Activated CD4-positive, alpha-beta T cell treated with anti-CD3 and anti-CD28 coated beads, Interleukin-2, amount 10 ng/mL, durations not matched to agents 7 days and 5 days (primary cell): ENCODE measurements around the gene DMRT1. TPM values are rescaled to one million over a fixed set of nuclear protein-coding genes. Genes with fewer than 3 reads are reported as not detected.
A peak's percentile ranks its signal among the peaks of the same experiment; 100 is the strongest.

Experiments used
- CTCF ChIA-PET: fragments of 350-600 bp; sonication (Branson Sonifier 250); formaldehyde crosslinking; loops from one replicate; lab custom pipeline; 2021; ENCODE audit warnings: antibody characterized with exemption; lab: Charles Lee
- POLR2A ChIA-PET: fragments of 350-600 bp; sonication (Branson Sonifier 250); formaldehyde crosslinking; loops from one replicate; lab custom pipeline; 2021; ENCODE audit warnings: antibody characterized with exemption; lab: Charles Lee
- DNase-seq: peaks from one replicate; pipeline ENCODE4 v3.0.0-alpha.2; 2020
- H3K27ac Mint-ChIP-seq: one replicate; pipeline ENCODE4 v1.8.0; 2021; ENCODE audit warnings: mild to moderate bottlenecking, moderate library complexity, mixed read lengths
- H3K27me3 Mint-ChIP-seq: one replicate; pipeline ENCODE4 v1.8.0; 2021; ENCODE audit warnings: mixed read lengths
- H3K36me3 Mint-ChIP-seq: one replicate; pipeline ENCODE4 v1.8.0; 2021; ENCODE audit warnings: low read depth, mixed read lengths
- H3K4me1 Mint-ChIP-seq: one replicate; pipeline ENCODE4 v1.8.0; 2021; ENCODE audit warnings: mixed read lengths
- H3K4me3 Mint-ChIP-seq: one replicate; pipeline ENCODE4 v1.8.0; 2021; ENCODE audit warnings: mild to moderate bottlenecking, moderate library complexity, mixed read lengths
- H3K9me3 Mint-ChIP-seq: one replicate; pipeline ENCODE4 v1.8.0; 2021; ENCODE audit warnings: mixed read lengths
- total RNA-seq, 2 experiments: library from RNA; stranded (reverse); gene quantifications; one replicate each; pipeline ENCODE4 v1.2.3, GENCODE V29; 2021

Gene DMRT1
- total RNA-seq, 2 experiments from 2014 or later, result not detected

DNA sequence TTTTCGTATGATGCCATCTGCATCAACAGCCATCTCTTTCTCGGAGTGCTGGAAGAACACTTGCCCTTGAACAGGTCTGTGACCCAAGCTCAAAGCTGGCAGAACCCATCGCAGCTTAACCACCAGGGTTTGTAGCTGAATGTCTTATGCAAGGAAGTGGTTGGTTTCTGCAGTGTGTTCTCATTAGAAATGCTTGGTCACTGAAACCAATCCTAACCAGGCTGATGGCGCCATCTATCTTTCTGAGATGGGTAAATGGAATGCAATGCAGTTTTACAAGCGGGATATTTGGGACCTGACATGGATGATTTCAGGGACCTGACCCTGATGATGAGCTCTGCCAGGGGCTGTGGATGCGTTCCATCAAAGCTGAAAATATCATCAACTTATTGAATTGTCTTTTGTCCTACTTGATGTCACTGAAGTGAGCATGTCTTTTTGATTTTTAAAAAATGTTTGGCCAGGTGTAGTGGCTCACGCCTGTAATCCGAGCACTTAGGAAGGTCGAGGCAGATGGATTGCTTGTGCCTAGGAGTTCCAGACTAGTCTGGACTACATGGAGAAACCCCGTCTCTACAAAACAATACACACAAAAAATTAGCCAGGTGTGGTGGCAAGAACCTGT is 163.7 kb downstream of the DMRT1 start:
- DNase-seq, result peak; percentile 38
- Mint-ChIP-seq H3K36me3 (no peaks in the 10 kb centered on the region), H3K27me3 (peaks cover 7% of the 10 kb centered on the region), H3K27ac (no peak overlapping the region), H3K4me1 (peaks cover 10% of the 10 kb centered on the region), H3K4me3 (no peak overlapping the region), H3K9me3 (no peaks in the 10 kb centered on the region)
- ChIA-PET CTCF (interaction anchor here (0.6 to 1.9 kb wide), 6 partner anchors 8 to 147 kb away, joined by 3 to 5 read pairs (median 3); no protein-coding TSS in a partner anchor), POLR2A (interaction anchor here (0.5 kb wide), 1 partner anchor 631 kb away, joined by 4 read pairs; no protein-coding TSS in a partner anchor)

DNA sequence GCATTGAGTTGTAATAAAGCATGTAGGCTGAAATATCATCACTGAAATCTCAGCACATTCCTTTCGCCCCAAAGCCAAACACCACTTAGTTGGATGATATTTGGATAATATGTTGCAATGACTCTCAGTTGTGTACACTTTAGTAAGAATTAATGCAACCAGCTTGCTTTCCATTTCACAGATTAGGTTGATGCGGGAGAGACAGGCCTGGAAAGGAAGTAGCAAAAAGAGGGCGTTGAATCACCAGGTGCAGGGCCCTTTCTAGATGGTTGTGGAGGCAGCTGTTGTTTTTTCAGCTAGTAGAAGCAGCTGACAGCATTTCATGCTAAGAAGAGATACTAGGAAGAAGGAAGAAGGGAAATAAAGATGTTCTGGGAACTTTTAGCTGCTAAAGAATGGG is 165.8 kb downstream of the DMRT1 start:
- no peak overlapping the region for H3K4me3 Mint-ChIP-seq
- no peaks in the 10 kb centered on the region for H3K36me3 Mint-ChIP-seq
- peaks cover 7% of the 10 kb centered on the region for H3K27me3 Mint-ChIP-seq
- ChIA-PET POLR2A (no interaction called here), CTCF (interaction anchor here (0.6 kb wide), 1 partner anchor 377 kb away, joined by 3 read pairs; no protein-coding TSS in a partner anchor)
- no peak overlapping the region for H3K27ac Mint-ChIP-seq
- peaks cover 10% of the 10 kb centered on the region for H3K4me1 Mint-ChIP-seq
- DNase-seq, result no peak
- H3K9me3 Mint-ChIP-seq, result no peaks in the 10 kb centered on the region

DNA sequence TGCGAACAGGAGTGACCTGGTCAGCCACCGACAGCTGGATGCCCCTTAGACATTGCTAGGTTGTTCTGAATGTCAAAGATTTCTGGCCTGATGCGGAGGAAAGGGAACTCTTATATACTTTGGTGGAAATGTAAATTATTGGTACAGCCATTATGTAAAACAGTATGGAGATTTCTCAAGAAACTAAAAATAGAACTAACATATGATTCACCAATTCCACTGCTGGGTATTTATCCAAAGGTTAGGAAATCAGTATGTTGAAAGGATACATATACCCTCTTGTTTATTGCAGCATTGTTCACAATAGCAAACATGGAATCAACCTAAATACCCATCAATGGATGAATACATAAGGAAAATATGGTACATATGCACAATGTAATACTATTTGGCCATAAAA is 166.7 kb downstream of the DMRT1 start:
- Mint-ChIP-seq H3K9me3 (no peaks in the 10 kb centered on the region), H3K4me3 (no peak overlapping the region), H3K4me1 (peaks cover 10% of the 10 kb centered on the region), H3K27ac (no peak overlapping the region), H3K36me3 (no peaks in the 10 kb centered on the region), H3K27me3 (peaks cover 7% of the 10 kb centered on the region)
- DNase-seq, result no peak
- ChIA-PET CTCF (interaction anchor here (1.2 to 1.4 kb wide), 2 partner anchors 100 to 118 kb away, joined by 3 to 5 read pairs; no protein-coding TSS in a partner anchor), POLR2A (no interaction called here)

DNA sequence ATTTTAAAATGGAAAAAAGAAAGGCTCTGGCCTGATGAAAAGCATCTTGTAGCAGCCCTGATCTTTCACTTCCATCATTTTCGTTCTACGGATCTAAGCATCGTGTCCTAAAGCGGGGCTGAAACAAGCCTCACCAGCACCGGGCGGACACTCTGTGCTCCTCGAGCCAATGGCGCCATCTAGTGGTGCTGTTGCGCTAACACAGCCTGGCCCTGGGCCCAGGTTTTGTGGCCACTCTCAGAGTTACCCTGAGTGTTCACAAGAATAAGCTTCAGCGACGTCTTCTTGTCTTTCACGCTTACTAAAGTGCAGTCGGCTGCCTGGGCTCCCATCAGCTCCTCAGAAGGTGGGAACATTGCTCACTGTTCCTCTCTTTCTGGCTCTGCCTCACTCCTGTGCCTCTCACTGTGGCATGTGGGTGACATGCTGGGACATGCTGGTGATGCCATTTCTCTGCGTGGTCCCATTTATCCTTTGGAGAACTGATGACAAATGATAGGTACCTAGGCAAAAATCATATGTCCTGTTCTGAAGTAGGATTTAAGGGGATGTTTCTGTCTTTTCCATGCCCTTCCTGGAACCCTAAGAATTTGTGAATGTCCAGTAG is 167.7 kb downstream of the DMRT1 start:
- Mint-ChIP-seq H3K9me3 (no peaks in the 10 kb centered on the region), H3K4me3 (no peak overlapping the region), H3K4me1 (peaks cover 10% of the 10 kb centered on the region), H3K27me3 (peaks cover 7% of the 10 kb centered on the region), H3K36me3 (no peaks in the 10 kb centered on the region), H3K27ac (no peak overlapping the region)
- DNase-seq, result peak; percentile 74
- CTCF ChIA-PET, result interaction anchor here (0.6 to 2.3 kb wide), 14 partner anchors 10 to 165 kb away, joined by 3 to 8 read pairs (median 3); no protein-coding TSS in a partner anchor
- POLR2A ChIA-PET, result no interaction called here

DNA sequence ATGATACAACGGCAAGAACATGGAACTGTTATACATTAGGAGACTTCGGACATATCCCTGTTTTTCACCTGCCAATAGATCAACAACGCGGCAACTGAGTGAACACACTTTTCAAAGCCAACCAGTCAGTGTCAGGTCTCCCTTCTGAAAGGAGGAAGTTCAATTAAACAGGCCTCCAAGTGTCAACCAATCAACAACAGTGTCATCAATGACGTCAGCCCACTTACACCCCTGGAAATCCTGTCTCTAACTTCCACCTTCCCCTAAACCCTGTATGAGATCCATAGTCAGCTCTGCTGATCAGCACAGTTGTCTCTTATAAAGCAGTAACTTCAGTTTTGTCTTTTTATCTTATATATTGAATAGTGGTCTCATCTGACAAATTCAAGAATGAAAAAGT is 171.5 kb downstream of the DMRT1 start:
- no peak overlapping the region for H3K4me3 Mint-ChIP-seq
- DNase-seq, result no peak
- H3K4me1 Mint-ChIP-seq, result peaks cover 4% of the 10 kb centered on the region
- peaks cover 18% of the 10 kb centered on the region for H3K27me3 Mint-ChIP-seq
- ChIA-PET POLR2A (no interaction called here), CTCF (interaction anchor here (0.7 kb wide), 1 partner anchor 35 kb away, joined by 3 read pairs; no protein-coding TSS in a partner anchor)
- no peaks in the 10 kb centered on the region for H3K36me3 Mint-ChIP-seq
- H3K27ac Mint-ChIP-seq, result no peak overlapping the region
- no peaks in the 10 kb centered on the region for H3K9me3 Mint-ChIP-seq

DNA sequence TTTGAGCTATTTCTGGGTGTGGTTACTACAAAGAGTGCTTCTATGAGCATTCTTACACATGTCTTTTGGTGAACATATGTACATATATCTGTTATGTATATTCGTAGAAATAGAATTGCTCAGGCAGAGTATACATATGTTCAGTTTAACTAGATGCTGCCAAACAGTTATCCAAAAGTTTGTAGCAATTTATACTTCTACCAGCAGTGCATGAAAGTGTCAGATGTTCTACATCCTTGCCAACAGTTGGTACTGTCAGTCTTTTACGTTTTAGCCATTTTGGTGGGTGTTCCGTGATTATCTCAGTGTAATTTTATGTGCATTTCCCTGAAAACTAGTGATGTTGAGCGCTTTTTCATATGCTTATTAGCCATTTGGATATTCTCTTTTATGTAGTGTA is 172.7 kb downstream of the DMRT1 start:
- Mint-ChIP-seq H3K27me3 (peaks cover 27% of the 10 kb centered on the region), H3K36me3 (no peaks in the 10 kb centered on the region), H3K9me3 (no peaks in the 10 kb centered on the region), H3K4me3 (no peak overlapping the region), H3K27ac (no peak overlapping the region), H3K4me1 (peaks cover 2% of the 10 kb centered on the region)
- ChIA-PET CTCF (no interaction called here), POLR2A (no interaction called here)
- no peak for DNase-seq

DNA sequence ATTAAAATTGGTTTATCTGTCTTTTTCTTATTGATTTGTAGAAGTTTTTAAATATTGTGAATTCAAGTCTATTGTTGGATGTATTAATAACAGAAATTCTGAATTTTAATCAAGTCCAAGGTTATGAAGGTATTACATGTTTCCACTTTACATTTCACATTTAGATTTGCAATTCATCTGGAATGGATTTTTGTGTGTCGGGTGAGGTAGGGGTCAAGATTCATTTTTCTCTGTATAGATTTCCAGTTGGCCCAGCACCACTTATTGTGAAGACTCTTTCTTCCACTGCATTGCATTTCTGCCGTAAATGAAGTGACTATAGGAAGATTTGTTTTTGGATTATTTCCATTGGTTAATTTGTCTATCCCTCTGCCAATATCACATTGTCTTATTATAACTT is 173.1 kb downstream of the DMRT1 start:
- ChIA-PET POLR2A (no interaction called here), CTCF (no interaction called here)
- Mint-ChIP-seq H3K27ac (no peak overlapping the region), H3K4me3 (no peak overlapping the region), H3K27me3 (peaks cover 28% of the 10 kb centered on the region), H3K9me3 (no peaks in the 10 kb centered on the region), H3K36me3 (no peaks in the 10 kb centered on the region), H3K4me1 (no peaks in the 10 kb centered on the region)
- no peak for DNase-seq

DNA sequence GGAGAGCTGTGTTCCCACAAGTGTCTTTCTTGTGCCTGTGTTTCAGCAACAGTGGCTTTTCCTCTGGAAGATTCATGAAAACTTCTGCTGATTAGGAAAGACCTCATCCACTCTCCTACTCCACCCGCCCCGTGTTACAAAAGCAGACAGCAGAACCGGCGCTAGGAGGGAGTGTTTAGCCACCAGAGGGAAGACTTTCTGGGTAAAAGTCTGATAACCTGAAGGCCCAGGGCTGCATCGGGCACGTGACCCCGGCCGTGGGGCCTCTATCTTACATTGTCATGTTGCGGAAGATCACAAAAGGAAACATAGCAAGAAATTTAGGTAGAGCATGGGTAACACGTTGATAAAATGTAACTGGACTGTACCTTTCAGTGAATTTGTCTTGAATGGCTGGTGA is 176.6 kb downstream of the DMRT1 start:
- POLR2A ChIA-PET, result no interaction called here
- Mint-ChIP-seq H3K27ac (no peak overlapping the region), H3K9me3 (no peaks in the 10 kb centered on the region), H3K36me3 (no peaks in the 10 kb centered on the region), H3K27me3 (peaks cover 32% of the 10 kb centered on the region), H3K4me1 (no peaks in the 10 kb centered on the region), H3K4me3 (no peak overlapping the region)
- CTCF ChIA-PET, result no interaction called here
- DNase-seq, result peak; percentile 17

Other genes with a start within 250 kb of the DMRT1 start
- not detected for gene DMRT3, start 135.0 kb downstream of the DMRT1 start, total RNA-seq
- not detected for gene DMRT2, start 208.7 kb downstream of the DMRT1 start, total RNA-seq